Liver (tissue), 9 donors: ENCODE results near the gene HDGFL3. TPM values are rescaled to one million over a fixed set of nuclear protein-coding genes. Genes with fewer than 3 reads are reported as not detected.
A peak's percentile ranks its signal among the peaks of the same experiment; 100 is the strongest.

Experiments used
- DNase-seq: peaks from one replicate; pipeline ENCODE4 v3.0.0-alpha.2; 2017; ENCODE audit warnings: low spot score
- H3K27ac ChIP-seq, 2 donors: one replicate each; pipeline ENCODE4 v1.7.0; 2013; ENCODE audit warnings: inconsistent platforms in 2 of 2, low read length in 2 of 2, control low read depth in 1 of 2, low read depth in 1 of 2, mild to moderate bottlenecking in 1 of 2
- H3K27me3 ChIP-seq, 4 donors: one replicate each; pipeline versions ENCODE4 v1.6.1 to v1.7.0; 2013; ENCODE audit warnings: low read length in 3 of 4, inconsistent platforms in 1 of 4, mild to moderate bottlenecking in 1 of 4, moderate library complexity in 1 of 4; ENCODE audit not compliant: control insufficient read depth in 4 of 4, insufficient read depth in 4 of 4
- H3K36me3 ChIP-seq, 4 donors: one replicate each; pipeline versions ENCODE4 v1.6.1 to v1.7.0; 2013; ENCODE audit warnings: low read length in 3 of 4, mild to moderate bottlenecking in 3 of 4, low read depth in 1 of 4, moderate library complexity in 1 of 4; ENCODE audit not compliant: control insufficient read depth in 4 of 4, insufficient read depth in 3 of 4
- H3K4me1 ChIP-seq, 4 donors: one replicate each; pipeline versions ENCODE4 v1.6.1 to v1.7.0; 2013; ENCODE audit warnings: low read length in 3 of 4, mild to moderate bottlenecking in 3 of 4, moderate library complexity in 1 of 4; ENCODE audit not compliant: control insufficient read depth in 4 of 4, insufficient read depth in 4 of 4
- H3K4me3 ChIP-seq, 3 donors: one replicate each; pipeline versions ENCODE4 v1.6.1 to v1.7.0; 2013; ENCODE audit warnings: low read length in 3 of 3, control low read depth in 1 of 3, low read depth in 1 of 3, mild to moderate bottlenecking in 1 of 3
- H3K9ac ChIP-seq, 2 donors: one replicate each; pipeline ENCODE4 v1.7.0; 2013; ENCODE audit warnings: low read length in 2 of 2, mild to moderate bottlenecking in 2 of 2, moderate library complexity in 2 of 2, control low read depth in 1 of 2, low read depth in 1 of 2
- H3K9me3 ChIP-seq, 4 donors: one replicate each; pipeline versions ENCODE4 v1.6.1 to v1.7.0; 2013; ENCODE audit warnings: low read length in 3 of 4; ENCODE audit not compliant: control insufficient read depth in 4 of 4
- ATF3 ChIP-seq: IDR thresholded peaks from 2 replicates; pipeline ENCODE4 v1.6.1; 2016; ENCODE audit warnings: antibody characterized with exemption
- FOXA1 ChIP-seq: IDR thresholded peaks from 2 replicates; pipeline ENCODE4 v1.6.1; 2016; ENCODE audit warnings: antibody characterized with exemption
- FOXA2 ChIP-seq: IDR thresholded peaks from 2 replicates; pipeline ENCODE4 v1.6.1; 2016; ENCODE audit warnings: antibody characterized with exemption
- GABPA ChIP-seq, 2 donors: IDR thresholded peaks in 1 of 2; conservative IDR thresholded peaks in 1 of 2; 2 replicates each; pipeline ENCODE4 v1.6.1; 2016; ENCODE audit warnings: antibody characterized with exemption in 2 of 2, mild to moderate bottlenecking in 1 of 2, moderate library complexity in 1 of 2
- HNF4G ChIP-seq: IDR thresholded peaks from 2 replicates; pipeline ENCODE4 v1.6.1; 2016; ENCODE audit warnings: antibody characterized with exemption
- REST ChIP-seq: IDR thresholded peaks from 2 replicates; pipeline ENCODE4 v1.6.1; 2016; ENCODE audit warnings: antibody characterized with exemption, mild to moderate bottlenecking
- RXRA ChIP-seq, 2 donors: IDR thresholded peaks; 2 replicates each; pipeline ENCODE4 v1.6.1; 2017 to 2018; ENCODE audit warnings: antibody characterized with exemption in 2 of 2, mild to moderate bottlenecking in 1 of 2
- YY1 ChIP-seq: IDR thresholded peaks from 2 replicates; pipeline ENCODE4 v1.6.1; 2016; ENCODE audit warnings: antibody characterized with exemption, mild to moderate bottlenecking
- WGBS: extraction: QIAGEN DNeasy Blood & Tissue Kit; methylation state at CpG from one replicate; pipeline ENCODE4 v1.1.7; 2013; 5-methylcytosine and 5-hydroxymethylcytosine counted together
- polyA plus RNA-seq, 2 donors: library from polyadenylated mRNA; stranded (reverse) in 1 of 2; unstranded in 1 of 2; fragments of 200-250 nt in 1 of 2; fragments of >200 nt in 1 of 2; fragmentation: Nextera tagmentation in 1 of 2; extraction: Ambion mirVana in 1 of 2; gene quantifications; one replicate each; pipeline versions ENCODE4 v1.2.1 to v1.2.3, GENCODE V29; 2013 to 2015
- total RNA-seq, 2 donors: library from RNA; depleted of rRNA; stranded (reverse); fragments of >200 nt; gene quantifications; one replicate each; pipeline ENCODE4 v1.2.3, GENCODE V29; 2014
- TF ChIP-seq, protein P1 (sequence below): IDR thresholded peaks from 2 replicates; pipeline ENCODE4 v1.6.1; 2016; ENCODE audit warnings: antibody characterized with exemption
- TF ChIP-seq, protein P2 (sequence below): fragments of 150-350 bp; IDR thresholded peaks from 2 replicates; pipeline ENCODE4 v1.5.1; 2017; ENCODE audit warnings: improper control_type of control experiment, low read depth, low read length; ENCODE audit not compliant: missing input control
- donor health status: healthy.
- donor health status: healthy.
- donor health status: healthy.
- donor health status: healthy.
- donor health status: healthy.

The HDGFL3 gene
- total and polyA plus RNA-seq, 4 donors: 0.44 to 3.5 (median 1.0) TPM

- 10% methylated on average over 30 of the region's 30 CpGs for WGBS
- H3K4me1 ChIP-seq: peaks cover 3 to 17% (median 5%) of the 10 kb centered on the region in 4 donors
- DNase-seq: no peak
- H3K9ac ChIP-seq: no peak overlapping the region
- H3K27ac ChIP-seq: peak overlapping the region in 1 of 2 donors; percentile 56
- H3K27me3 ChIP-seq: peaks cover 2 to 8% (median 3%) of the 10 kb centered on the region in 4 donors
- no peaks in the 10 kb centered on the region for H3K36me3 ChIP-seq
- no peaks in the 10 kb centered on the region for H3K9me3 ChIP-seq
- peak overlapping the region in 2 of 3 donors; percentile 1 to 54 for H3K4me3 ChIP-seq
- TF ChIP-seq, protein P1, sequence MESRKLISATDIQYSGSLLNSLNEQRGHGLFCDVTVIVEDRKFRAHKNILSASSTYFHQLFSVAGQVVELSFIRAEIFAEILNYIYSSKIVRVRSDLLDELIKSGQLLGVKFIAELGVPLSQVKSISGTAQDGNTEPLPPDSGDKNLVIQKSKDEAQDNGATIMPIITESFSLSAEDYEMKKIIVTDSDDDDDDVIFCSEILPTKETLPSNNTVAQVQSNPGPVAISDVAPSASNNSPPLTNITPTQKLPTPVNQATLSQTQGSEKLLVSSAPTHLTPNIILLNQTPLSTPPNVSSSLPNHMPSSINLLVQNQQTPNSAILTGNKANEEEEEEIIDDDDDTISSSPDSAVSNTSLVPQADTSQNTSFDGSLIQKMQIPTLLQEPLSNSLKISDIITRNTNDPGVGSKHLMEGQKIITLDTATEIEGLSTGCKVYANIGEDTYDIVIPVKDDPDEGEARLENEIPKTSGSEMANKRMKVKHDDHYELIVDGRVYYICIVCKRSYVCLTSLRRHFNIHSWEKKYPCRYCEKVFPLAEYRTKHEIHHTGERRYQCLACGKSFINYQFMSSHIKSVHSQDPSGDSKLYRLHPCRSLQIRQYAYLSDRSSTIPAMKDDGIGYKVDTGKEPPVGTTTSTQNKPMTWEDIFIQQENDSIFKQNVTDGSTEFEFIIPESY: no peak
- TF ChIP-seq RXRA (IDR thresholded peaks at IDR 0.05) (no peak), FOXA2 (no peak), ATF3 (no peak), HNF4G (no peak), FOXA1 (no peak), REST (no peak)
These were observed 99.8 kb downstream of the HDGFL3 start for GRCh38 chr15:83107841-83108181.

- Histone ChIP-seq H3K9ac (no peak within 1 kb of the TSS), H3K27me3 (peaks cover 2 to 8% (median 3%) of the 10 kb centered on the region in 4 donors), H3K27ac (peak within 1 kb of the TSS in 1 of 2 donors; percentile 56), H3K4me1 (peaks cover 3 to 17% (median 5%) of the 10 kb centered on the region in 4 donors), H3K4me3 (peak within 1 kb of the TSS in 2 of 3 donors; percentile 1 to 54), H3K9me3 (no peaks in the 10 kb centered on the region), H3K36me3 (no peaks in the 10 kb centered on the region)
- WGBS: 2% methylated on average over 97 of the region's 97 CpGs
- TF ChIP-seq RXRA (IDR thresholded peaks at IDR 0.05): no peak
- no peak for TF ChIP-seq YY1
- TF ChIP-seq, protein P2, sequence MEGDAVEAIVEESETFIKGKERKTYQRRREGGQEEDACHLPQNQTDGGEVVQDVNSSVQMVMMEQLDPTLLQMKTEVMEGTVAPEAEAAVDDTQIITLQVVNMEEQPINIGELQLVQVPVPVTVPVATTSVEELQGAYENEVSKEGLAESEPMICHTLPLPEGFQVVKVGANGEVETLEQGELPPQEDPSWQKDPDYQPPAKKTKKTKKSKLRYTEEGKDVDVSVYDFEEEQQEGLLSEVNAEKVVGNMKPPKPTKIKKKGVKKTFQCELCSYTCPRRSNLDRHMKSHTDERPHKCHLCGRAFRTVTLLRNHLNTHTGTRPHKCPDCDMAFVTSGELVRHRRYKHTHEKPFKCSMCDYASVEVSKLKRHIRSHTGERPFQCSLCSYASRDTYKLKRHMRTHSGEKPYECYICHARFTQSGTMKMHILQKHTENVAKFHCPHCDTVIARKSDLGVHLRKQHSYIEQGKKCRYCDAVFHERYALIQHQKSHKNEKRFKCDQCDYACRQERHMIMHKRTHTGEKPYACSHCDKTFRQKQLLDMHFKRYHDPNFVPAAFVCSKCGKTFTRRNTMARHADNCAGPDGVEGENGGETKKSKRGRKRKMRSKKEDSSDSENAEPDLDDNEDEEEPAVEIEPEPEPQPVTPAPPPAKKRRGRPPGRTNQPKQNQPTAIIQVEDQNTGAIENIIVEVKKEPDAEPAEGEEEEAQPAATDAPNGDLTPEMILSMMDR: no peak
- no peak for TF ChIP-seq GABPA (IDR thresholded peaks at IDR 0.05 in 1 of 2, conservative IDR thresholded peaks at IDR 0.05 in 1 of 2)
- no peak for DNase-seq
These were observed 100.4 kb downstream of the HDGFL3 start, which contains the start of gene TM6SF1 for GRCh38 chr15:83106994-83107840. TM6SF1 (plus strand) TSS chr15:83107645; CDS start chr15:83107681, 36 bp downstream.
